ENCODE data around the gene C19orf25. TPM values are rescaled to one million over a fixed set of nuclear protein-coding genes. Genes with fewer than 3 reads are reported as not detected.

Gene C19orf25
- total and polyA plus RNA-seq, 5 experiments from 2014 or later: 31.3 to 59.7 (median 50.3) TPM

GRCh38 chr19:1470305-1471009 is 8.6 kb downstream of the C19orf25 start:
- H3K27me3 Mint-ChIP-seq: peaks cover 0 to 10% (median 0%) of the 10 kb centered on the region in 5 donors
- peak; percentile 45 to 86 (median 60) for DNase-seq
- H3K4me1 Mint-ChIP-seq: peaks cover 9 to 22% (median 17%) of the 10 kb centered on the region in 4 donors
- H3K36me3 Mint-ChIP-seq: no peaks in the 10 kb centered on the region
- peak; percentile 67 to 69 for ATAC-seq
- H3K9me3 Mint-ChIP-seq: no peaks in the 10 kb centered on the region
- peak overlapping the region; percentile 64 to 86 (median 76) for H3K4me3 Mint-ChIP-seq
- POLR2A ChIA-PET: interaction anchor here (0.6 to 1.9 kb wide), 6 partner anchors 15 to 62 kb away, joined by 3 to 11 read pairs (median 3); partner anchors contain the start of gene RPS15
- H3K27ac Mint-ChIP-seq: no peak overlapping the region

- ATAC-seq (no peak), DNase-seq (no peak)
- H3K36me3 Mint-ChIP-seq: no peaks in the 10 kb centered on the region
- H3K4me1 Mint-ChIP-seq: peaks cover 9 to 22% (median 17%) of the 10 kb centered on the region in 4 donors
- POLR2A ChIA-PET: interaction anchor here (0.6 to 1.8 kb wide), 4 partner anchors 25 to 61 kb away, joined by 3 to 5 read pairs (median 3); partner anchors contain the start of gene RPS15
- H3K9me3 Mint-ChIP-seq: no peaks in the 10 kb centered on the region
- H3K4me3 Mint-ChIP-seq: peak overlapping the region; percentile 62 to 86 (median 76)
- H3K27me3 Mint-ChIP-seq: peaks cover 0 to 11% (median 0%) of the 10 kb centered on the region in 5 donors
- no peak overlapping the region for H3K27ac Mint-ChIP-seq
Observed at GRCh38 chr19:1470055-1470304, 9.0 kb downstream of the C19orf25 start.

- H3K4me3 Mint-ChIP-seq: peak overlapping the region in 4 of 10 donors; percentile 69 to 79 (median 76)
- H3K27me3 Mint-ChIP-seq: peaks cover 0 to 13% (median 0%) of the 10 kb centered on the region in 5 donors
- DNase-seq (peak in 2 of 10 donors; percentile 16 to 34), ATAC-seq (peak; percentile 37 to 57)
- no peaks in the 10 kb centered on the region for H3K36me3 Mint-ChIP-seq
- peaks cover 9 to 22% (median 17%) of the 10 kb centered on the region in 4 donors for H3K4me1 Mint-ChIP-seq
- H3K27ac Mint-ChIP-seq: no peak overlapping the region
- POLR2A ChIA-PET: interaction anchor here (1.1 to 2.5 kb wide), 2 partner anchors 11 to 25 kb away, joined by 7 to 9 read pairs; no protein-coding TSS in a partner anchor
- no peaks in the 10 kb centered on the region for H3K9me3 Mint-ChIP-seq
Observed at GRCh38 chr19:1469255-1470054, 9.6 kb downstream of the C19orf25 start.

- peak overlapping the region in 7 of 10 donors; percentile 12 to 72 (median 39) for H3K4me3 Mint-ChIP-seq
Observed at GRCh38 chr19:1468821-1469254, 10.2 kb downstream of the C19orf25 start.

GRCh38 chr19:1468274-1468820 is 10.7 kb downstream of the C19orf25 start:
- POLR2A ChIA-PET: interaction anchor here (0.8 to 2.5 kb wide), 3 partner anchors 10 to 24 kb away, joined by 3 to 9 read pairs (median 7); no protein-coding TSS in a partner anchor
- peaks cover 0 to 1% (median 0%) of the 10 kb centered on the region in 3 donors for H3K36me3 Mint-ChIP-seq
- H3K4me1 Mint-ChIP-seq: peaks cover 9 to 22% (median 16%) of the 10 kb centered on the region in 4 donors
- DNase-seq (peak in 1 of 10 donors; percentile 10), ATAC-seq (no peak)
- H3K27ac Mint-ChIP-seq: no peak overlapping the region
- no peaks in the 10 kb centered on the region for H3K9me3 Mint-ChIP-seq
- H3K4me3 Mint-ChIP-seq: peak overlapping the region in 8 of 10 donors; percentile 6 to 72 (median 48)
- peaks cover 0 to 15% (median 0%) of the 10 kb centered on the region in 5 donors for H3K27me3 Mint-ChIP-seq

More at GRCh38 chr19:1468821-1469254, 10.2 kb downstream of the C19orf25 start:
- peaks cover 0 to 15% (median 0%) of the 10 kb centered on the region in 5 donors for H3K27me3 Mint-ChIP-seq
- peak in 1 of 2 donors; percentile 2 for ATAC-seq
- peaks cover 9 to 24% (median 17%) of the 10 kb centered on the region in 4 donors for H3K4me1 Mint-ChIP-seq
- H3K27ac Mint-ChIP-seq: no peak overlapping the region
- H3K9me3 Mint-ChIP-seq: no peaks in the 10 kb centered on the region
- POLR2A ChIA-PET: interaction anchor here (1.1 to 2.5 kb wide), 2 partner anchors 11 to 24 kb away, joined by 7 to 9 read pairs; no protein-coding TSS in a partner anchor
- DNase-seq: peak in 1 of 10 donors; percentile 17
- H3K36me3 Mint-ChIP-seq: no peaks in the 10 kb centered on the region

- ATAC-seq: no peak
- Mint-ChIP-seq H3K4me3 (peak overlapping the region in 1 of 10 donors; percentile 39), H3K9me3 (no peaks in the 10 kb centered on the region), H3K27ac (no peak overlapping the region), H3K27me3 (peaks cover 0 to 15% (median 0%) of the 10 kb centered on the region in 5 donors), H3K36me3 (peaks cover 0 to 2% (median 0%) of the 10 kb centered on the region in 3 donors), H3K4me1 (peaks cover 6 to 18% (median 14%) of the 10 kb centered on the region in 4 donors)
- POLR2A ChIA-PET: interaction anchor here (0.8 to 2.5 kb wide), 4 partner anchors 10 to 198 kb away, joined by 3 to 11 read pairs (median 6); partner anchors contain the start of gene CIRBP
- DNase-seq: peak in 1 of 10 donors; percentile 8
Observed at GRCh38 chr19:1467490-1468273, 11.3 kb downstream of the C19orf25 start.

- POLR2A ChIA-PET: interaction anchor here (1.3 to 2.5 kb wide), 3 partner anchors 9 to 198 kb away, joined by 4 to 11 read pairs (median 9); partner anchors contain the start of gene CIRBP
- H3K4me1 Mint-ChIP-seq: peaks cover 6 to 18% (median 14%) of the 10 kb centered on the region in 4 donors
- no peaks in the 10 kb centered on the region for H3K9me3 Mint-ChIP-seq
- H3K27me3 Mint-ChIP-seq: peaks cover 0 to 15% (median 0%) of the 10 kb centered on the region in 5 donors
- no peak overlapping the region for H3K4me3 Mint-ChIP-seq
- no peak overlapping the region for H3K27ac Mint-ChIP-seq
- DNase-seq (no peak), ATAC-seq (no peak)
- peaks cover 0 to 2% (median 0%) of the 10 kb centered on the region in 3 donors for H3K36me3 Mint-ChIP-seq
Observed at GRCh38 chr19:1467215-1467489, 11.9 kb downstream of the C19orf25 start.

- H3K4me3 Mint-ChIP-seq: peak overlapping the region in 4 of 10 donors; percentile 14 to 31 (median 22)
- peaks cover 5 to 15% (median 12%) of the 10 kb centered on the region in 4 donors for H3K4me1 Mint-ChIP-seq
- H3K27ac Mint-ChIP-seq: no peak overlapping the region
- POLR2A ChIA-PET: interaction anchor here (1.1 to 2.5 kb wide), 4 partner anchors 8 to 197 kb away, joined by 4 to 11 read pairs (median 6); partner anchors contain the start of gene CIRBP
- peaks cover 0 to 15% (median 0%) of the 10 kb centered on the region in 5 donors for H3K27me3 Mint-ChIP-seq
- H3K36me3 Mint-ChIP-seq: peaks cover 0 to 2% (median 0%) of the 10 kb centered on the region in 3 donors
- H3K9me3 Mint-ChIP-seq: no peaks in the 10 kb centered on the region
- DNase-seq: no peak
- ATAC-seq: no peak
Observed at GRCh38 chr19:1466461-1467214, 12.4 kb downstream of the C19orf25 start.

- H3K4me1 Mint-ChIP-seq: peaks cover 3 to 10% (median 8%) of the 10 kb centered on the region in 4 donors
Observed at GRCh38 chr19:1466018-1466460, 13.0 kb downstream of the C19orf25 start.

GRCh38 chr19:1465191-1466016 is 13.6 kb downstream of the C19orf25 start:
- Mint-ChIP-seq H3K36me3 (peaks cover 0 to 5% (median 4%) of the 10 kb centered on the region in 3 donors), H3K9me3 (no peaks in the 10 kb centered on the region), H3K4me3 (no peak overlapping the region), H3K27me3 (peaks cover 0 to 15% (median 0%) of the 10 kb centered on the region in 5 donors), H3K27ac (no peak overlapping the region), H3K4me1 (peaks cover 3 to 10% (median 7%) of the 10 kb centered on the region in 4 donors)
- peak in 1 of 10 donors; percentile 19 for DNase-seq
- ATAC-seq: peak in 1 of 2 donors; percentile 23
- POLR2A ChIA-PET: interaction anchor here (1.1 kb wide), 1 partner anchor 12 kb away, joined by 4 read pairs; no protein-coding TSS in a partner anchor

More at GRCh38 chr19:1466018-1466460, 13.0 kb downstream of the C19orf25 start:
- POLR2A ChIA-PET: interaction anchor here (1.1 to 2.0 kb wide), 3 partner anchors 13 to 197 kb away, joined by 4 to 11 read pairs (median 4); partner anchors contain the start of gene CIRBP
- H3K36me3 Mint-ChIP-seq: peaks cover 0 to 4% (median 3%) of the 10 kb centered on the region in 3 donors
- no peak overlapping the region for H3K4me3 Mint-ChIP-seq
- peaks cover 0 to 15% (median 0%) of the 10 kb centered on the region in 5 donors for H3K27me3 Mint-ChIP-seq
- H3K27ac Mint-ChIP-seq: no peak overlapping the region
- H3K9me3 Mint-ChIP-seq: no peaks in the 10 kb centered on the region
- peak in 1 of 10 donors; percentile 3 for DNase-seq
- ATAC-seq: no peak
